ENCODE data around the gene TSG101. TPM values are rescaled to one million over a fixed set of nuclear protein-coding genes. Genes with fewer than 3 reads are reported as not detected.

TSG101 gene
- total and polyA plus RNA-seq, 10 of the 15 experiments (the other 5 are each of a cell fraction or from before 2014, with no cell fraction given): 22.3 to 147 (median 84.9) TPM

DNA sequence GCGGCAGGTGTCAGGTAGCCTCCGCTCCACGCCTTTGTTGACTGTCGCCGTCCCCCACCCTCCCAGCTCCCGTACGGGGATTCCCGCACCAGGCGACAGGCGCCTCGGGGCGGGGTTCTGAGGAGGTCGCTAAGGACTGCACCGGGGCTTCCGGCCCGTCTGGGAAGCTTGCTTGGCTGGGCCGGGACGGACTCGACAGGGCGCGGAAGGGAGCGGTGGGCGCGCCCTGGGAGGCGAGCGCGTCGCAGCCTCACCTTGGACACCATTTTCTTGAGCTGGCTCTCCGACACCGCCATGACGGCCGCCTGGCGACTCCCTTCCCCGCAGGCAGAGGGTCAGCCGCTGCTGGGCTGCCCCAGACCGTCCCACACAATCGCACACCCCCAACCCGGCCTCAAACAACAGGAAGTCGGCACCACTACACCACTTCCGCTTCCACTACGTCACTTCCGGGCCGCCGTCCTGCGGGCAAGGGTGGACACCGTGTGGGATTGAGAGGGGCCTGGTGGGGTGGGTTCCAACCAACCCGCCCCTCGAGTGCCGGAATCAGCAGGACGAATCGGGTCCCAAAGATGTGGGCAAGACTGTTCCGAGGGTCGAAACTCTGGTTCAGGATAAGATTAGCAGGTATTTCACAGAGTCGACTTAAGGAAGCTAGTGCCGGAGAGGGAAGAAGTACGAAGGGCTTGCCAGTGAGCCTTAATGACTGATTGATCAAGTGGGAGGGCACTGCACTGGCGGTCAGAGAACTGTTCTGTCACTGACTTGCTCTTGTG, at the start of gene TSG101 (continued):
- TF ChIP-seq, protein P1, sequence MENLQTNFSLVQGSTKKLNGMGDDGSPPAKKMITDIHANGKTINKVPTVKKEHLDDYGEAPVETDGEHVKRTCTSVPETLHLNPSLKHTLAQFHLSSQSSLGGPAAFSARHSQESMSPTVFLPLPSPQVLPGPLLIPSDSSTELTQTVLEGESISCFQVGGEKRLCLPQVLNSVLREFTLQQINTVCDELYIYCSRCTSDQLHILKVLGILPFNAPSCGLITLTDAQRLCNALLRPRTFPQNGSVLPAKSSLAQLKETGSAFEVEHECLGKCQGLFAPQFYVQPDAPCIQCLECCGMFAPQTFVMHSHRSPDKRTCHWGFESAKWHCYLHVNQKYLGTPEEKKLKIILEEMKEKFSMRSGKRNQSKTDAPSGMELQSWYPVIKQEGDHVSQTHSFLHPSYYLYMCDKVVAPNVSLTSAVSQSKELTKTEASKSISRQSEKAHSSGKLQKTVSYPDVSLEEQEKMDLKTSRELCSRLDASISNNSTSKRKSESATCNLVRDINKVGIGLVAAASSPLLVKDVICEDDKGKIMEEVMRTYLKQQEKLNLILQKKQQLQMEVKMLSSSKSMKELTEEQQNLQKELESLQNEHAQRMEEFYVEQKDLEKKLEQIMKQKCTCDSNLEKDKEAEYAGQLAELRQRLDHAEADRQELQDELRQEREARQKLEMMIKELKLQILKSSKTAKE (IDR thresholded peaks at IDR 0.05; ENCODE audit: low read depth, poor library complexity, severe bottlenecking): no peak
- TF ChIP-seq CREM (IDR thresholded peaks at IDR 0.05; ENCODE audit: low read depth) (peak; percentile 97), BHLHE40 (IDR thresholded peaks at IDR 0.05; ENCODE audit: borderline replicate concordance in 1 of 2, low read depth in 2 of 2, low read length in 1 of 2) (peak; percentile 23 to 56; a peak in 3 of 4 replicates), HDAC6 (IDR thresholded peaks at IDR 0.05; ENCODE audit: unreplicated experiment) (peak; percentile 37), JUND (IDR thresholded peaks at IDR 0.05; ENCODE audit: low read depth, low read length) (peak; percentile 28; the same call in 1 of the 2 replicates), ZNF274 (IDR thresholded peaks at IDR 0.05; ENCODE audit: insufficient read depth, insufficient read length) (no peak), SUZ12 (IDR thresholded peaks at IDR 0.05; ENCODE audit: unreplicated experiment) (no peak), MTA2 (IDR thresholded peaks at IDR 0.05; ENCODE audit: low read depth) (0 out of 2 replicates have a peak, but pooled peaks have one; percentile 40), YY1 (IDR thresholded peaks at IDR 0.05; ENCODE audit: low read depth, low read length) (peak; percentile 92), PAX5 (IDR thresholded peaks at IDR 0.05; ENCODE audit: borderline replicate concordance, low read depth, low read length) (peak; percentile 54; the same call in 1 of the 2 replicates)
- TF ChIP-seq, protein P2, sequence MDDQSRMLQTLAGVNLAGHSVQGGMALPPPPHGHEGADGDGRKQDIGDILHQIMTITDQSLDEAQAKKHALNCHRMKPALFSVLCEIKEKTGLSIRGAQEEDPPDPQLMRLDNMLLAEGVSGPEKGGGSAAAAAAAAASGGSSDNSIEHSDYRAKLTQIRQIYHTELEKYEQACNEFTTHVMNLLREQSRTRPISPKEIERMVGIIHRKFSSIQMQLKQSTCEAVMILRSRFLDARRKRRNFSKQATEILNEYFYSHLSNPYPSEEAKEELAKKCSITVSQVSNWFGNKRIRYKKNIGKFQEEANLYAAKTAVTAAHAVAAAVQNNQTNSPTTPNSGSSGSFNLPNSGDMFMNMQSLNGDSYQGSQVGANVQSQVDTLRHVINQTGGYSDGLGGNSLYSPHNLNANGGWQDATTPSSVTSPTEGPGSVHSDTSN (IDR thresholded peaks at IDR 0.05; ENCODE audit: insufficient replicate concordance, low read depth, low read length): no peak
- TF ChIP-seq, protein P3, sequence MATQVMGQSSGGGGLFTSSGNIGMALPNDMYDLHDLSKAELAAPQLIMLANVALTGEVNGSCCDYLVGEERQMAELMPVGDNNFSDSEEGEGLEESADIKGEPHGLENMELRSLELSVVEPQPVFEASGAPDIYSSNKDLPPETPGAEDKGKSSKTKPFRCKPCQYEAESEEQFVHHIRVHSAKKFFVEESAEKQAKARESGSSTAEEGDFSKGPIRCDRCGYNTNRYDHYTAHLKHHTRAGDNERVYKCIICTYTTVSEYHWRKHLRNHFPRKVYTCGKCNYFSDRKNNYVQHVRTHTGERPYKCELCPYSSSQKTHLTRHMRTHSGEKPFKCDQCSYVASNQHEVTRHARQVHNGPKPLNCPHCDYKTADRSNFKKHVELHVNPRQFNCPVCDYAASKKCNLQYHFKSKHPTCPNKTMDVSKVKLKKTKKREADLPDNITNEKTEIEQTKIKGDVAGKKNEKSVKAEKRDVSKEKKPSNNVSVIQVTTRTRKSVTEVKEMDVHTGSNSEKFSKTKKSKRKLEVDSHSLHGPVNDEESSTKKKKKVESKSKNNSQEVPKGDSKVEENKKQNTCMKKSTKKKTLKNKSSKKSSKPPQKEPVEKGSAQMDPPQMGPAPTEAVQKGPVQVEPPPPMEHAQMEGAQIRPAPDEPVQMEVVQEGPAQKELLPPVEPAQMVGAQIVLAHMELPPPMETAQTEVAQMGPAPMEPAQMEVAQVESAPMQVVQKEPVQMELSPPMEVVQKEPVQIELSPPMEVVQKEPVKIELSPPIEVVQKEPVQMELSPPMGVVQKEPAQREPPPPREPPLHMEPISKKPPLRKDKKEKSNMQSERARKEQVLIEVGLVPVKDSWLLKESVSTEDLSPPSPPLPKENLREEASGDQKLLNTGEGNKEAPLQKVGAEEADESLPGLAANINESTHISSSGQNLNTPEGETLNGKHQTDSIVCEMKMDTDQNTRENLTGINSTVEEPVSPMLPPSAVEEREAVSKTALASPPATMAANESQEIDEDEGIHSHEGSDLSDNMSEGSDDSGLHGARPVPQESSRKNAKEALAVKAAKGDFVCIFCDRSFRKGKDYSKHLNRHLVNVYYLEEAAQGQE (IDR thresholded peaks at IDR 0.05; ENCODE audit: low read depth, low read length): no peak

Data from GM12878 (cell line).